GM18870 (cell line): ENCODE data around the gene BTNL9.
"Not testable (repeated sequence)": the region's sequence is repeated elsewhere in the genome, so short reads cannot be mapped to it uniquely, and the experiment has no call there.

Experiments used
- ATAC-seq: cut with Tn5 transposase; IDR thresholded peaks from one replicate; pipeline ENCODE4 v1.9.1; 2021; ENCODE audit warnings: moderate library complexity; ENCODE audit not compliant: unreplicated experiment

Gene BTNL9

GRCh38 chr5:181060231-181060590, 20.1 kb downstream of the BTNL9 start:
- ATAC-seq: no peak

- ATAC-seq: no peak
Measured at GRCh38 chr5:181060924-181061323, 20.9 kb downstream of the BTNL9 start.

DNA sequence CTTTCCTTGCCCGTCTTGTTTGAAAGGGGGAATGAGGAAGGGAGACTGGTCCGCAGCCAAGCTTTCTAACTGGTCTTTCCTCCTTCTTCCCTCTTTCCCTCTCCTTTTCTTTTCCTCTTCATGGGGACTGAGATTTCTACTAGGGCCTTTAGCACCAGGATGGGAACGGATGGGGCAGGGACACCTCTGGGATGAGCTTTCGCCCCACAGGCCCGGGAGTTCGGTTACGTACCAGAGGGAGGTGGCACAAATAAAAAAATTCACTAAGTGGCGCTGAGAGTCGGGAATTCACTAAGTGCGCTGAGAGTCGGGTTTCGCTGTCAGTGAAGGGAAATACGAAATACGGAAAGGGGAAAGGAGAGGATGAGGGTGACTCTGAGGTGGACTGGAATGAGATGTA, 21.6 kb downstream of the BTNL9 start:
- ATAC-seq: no peak

DNA sequence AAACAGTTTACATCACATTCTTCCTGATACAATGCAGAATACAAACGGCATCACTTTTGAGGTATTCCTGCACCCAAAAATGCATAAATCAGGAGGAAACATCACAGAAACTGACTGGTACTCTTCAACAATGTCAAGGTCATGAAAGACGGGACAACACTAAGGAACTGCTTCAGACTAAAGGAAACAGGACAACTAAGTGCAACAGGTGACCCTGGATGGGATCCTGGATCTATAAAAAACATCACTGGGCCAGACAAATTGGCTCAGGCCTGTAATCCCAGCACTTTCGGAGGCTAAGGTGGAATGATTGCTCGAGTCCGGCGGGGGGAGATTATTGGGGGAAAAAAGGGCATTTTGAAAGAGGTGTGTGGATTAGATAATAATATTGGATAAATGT, 22.6 kb downstream of the BTNL9 start:
- ATAC-seq: no peak

DNA sequence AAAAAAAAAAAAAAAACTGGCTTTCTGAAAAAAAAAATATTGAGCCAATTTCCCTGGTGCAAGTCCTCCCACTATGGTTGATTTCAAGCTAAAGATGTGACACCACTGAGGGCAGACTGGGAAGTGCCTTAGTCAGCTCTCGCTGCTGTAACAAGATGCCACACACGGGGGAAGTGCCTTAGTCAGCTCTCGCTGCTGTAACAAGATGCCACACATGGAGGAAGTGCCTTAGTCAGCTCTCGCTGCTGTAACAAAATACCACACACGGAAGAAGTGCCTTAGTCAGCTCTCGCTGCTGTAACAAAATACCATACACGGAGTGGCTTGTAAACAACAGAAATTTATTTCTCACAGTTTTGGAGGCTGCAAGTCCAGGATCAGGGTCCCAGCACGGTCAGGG, 23.4 kb downstream of the BTNL9 start:
- ATAC-seq: no peak

DNA sequence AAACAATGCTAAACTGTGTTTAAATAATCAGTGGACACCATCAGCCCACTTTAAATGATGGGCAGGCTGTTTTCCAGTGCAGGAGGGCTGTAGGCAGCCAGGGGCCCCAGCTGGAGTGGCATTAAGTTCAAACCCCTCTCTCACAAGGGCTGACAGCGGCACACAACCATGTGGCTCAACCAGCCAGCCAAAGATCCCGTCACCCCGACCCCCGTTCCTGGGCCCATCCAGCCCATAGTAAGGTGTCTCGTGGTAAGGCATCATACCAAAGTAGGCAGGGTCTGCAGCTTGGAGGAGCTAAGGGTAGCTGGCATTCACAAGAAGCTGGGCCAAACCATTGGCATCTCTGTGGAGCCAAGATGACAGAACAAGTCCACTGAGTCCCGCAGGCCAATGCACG, 24.9 kb downstream of the BTNL9 start:
- no peak for ATAC-seq

- ATAC-seq: no peak
Measured at GRCh38 chr5:181069767-181070491, 29.9 kb downstream of the BTNL9 start.

DNA sequence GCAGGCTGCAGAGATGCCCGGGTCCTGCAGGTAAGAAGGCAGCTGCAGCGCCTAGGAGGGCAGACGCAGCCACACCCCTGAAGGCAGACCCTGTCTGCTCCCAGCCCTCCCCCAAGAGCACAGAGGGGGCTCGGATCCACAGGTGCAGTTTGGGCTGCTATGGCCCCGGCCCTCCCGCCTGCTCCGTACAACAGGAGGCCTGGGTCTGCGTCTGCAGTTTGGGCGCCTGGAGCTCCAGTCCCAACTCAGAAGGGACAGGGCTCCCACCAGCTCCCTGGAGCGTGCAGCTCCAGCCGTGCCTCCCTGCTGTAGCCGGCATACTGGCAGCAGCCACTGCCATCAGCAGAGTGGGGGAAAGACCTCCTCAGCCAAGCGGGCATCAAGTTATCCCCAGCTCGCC, 30.5 kb downstream of the BTNL9 start:
- ATAC-seq: no peak

GRCh38 chr5:181071257-181071656, 31.2 kb downstream of the BTNL9 start:
- no peak for ATAC-seq

- ATAC-seq: no peak
Measured at GRCh38 chr5:181076920-181077319, 36.9 kb downstream of the BTNL9 start.

- ATAC-seq: no peak
Measured at GRCh38 chr5:181081989-181082388, 41.9 kb downstream of the BTNL9 start.

DNA sequence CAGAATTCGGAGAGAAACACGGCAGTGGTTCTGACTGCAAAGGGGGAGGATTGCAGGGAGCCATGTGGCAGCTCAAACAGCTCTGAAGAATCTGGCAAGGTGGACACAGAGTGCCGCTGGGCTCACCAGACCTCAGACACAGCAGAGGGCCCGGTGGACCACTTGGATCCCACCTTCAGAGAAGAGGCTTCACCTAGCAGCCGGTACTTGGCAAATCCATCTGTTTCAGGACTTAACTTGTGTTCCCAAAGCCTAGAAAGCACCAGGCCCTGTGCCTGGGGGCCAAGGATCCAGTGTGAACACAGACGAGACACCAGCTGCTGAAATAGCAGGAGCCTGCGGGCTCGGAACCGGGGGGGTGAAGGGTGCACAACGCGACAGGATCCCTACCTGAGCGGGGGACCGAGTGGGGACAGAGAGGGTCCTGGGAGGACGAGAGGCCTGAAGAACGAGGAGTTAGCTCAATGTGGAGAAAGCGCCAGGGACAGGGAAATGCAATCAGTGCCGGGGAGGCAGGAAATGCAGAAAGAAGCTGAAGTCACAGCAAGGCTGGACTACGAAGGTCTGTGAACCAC, 44.6 kb downstream of the BTNL9 start:
- no peak for ATAC-seq

GRCh38 chr5:181086026-181086883, 46.2 kb downstream of the BTNL9 start:
- ATAC-seq: no peak

DNA sequence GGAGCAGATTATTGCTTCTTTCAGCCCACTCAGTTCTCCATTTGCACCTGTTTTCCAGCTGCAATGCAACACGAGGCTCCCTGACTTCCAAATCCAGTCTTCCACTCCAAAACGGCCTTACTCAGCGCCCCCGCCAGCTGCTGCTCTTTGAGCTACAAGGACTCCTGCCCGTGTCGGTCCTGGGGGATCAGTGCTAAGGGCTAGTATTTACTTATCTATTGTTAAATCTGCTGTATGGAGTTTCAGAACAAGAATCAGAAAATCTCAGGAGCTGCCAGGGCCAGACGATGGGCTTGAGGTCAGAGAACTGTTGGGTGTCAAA, 46.8 kb downstream of the BTNL9 start:
- no peak for ATAC-seq

DNA sequence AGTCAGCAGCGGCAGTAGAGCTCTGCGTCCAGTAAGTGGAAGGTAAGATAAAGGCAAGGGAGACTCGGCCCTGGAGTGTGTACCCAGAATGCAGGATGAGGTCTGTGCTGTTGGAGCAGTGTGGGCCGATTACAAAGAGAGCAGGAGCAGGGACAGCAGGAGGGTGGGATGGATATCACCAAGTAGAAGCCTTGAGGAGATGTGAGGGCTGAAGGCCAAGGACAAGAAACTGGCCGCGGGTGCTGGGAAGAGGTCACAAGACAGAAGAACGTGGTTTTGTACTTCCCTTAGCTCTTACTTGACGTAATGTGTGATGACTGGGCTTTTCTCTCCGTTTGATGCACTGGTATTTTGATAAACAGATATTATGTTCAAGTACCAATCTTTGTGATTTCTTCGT, 47.2 kb downstream of the BTNL9 start:
- no peak for ATAC-seq

DNA sequence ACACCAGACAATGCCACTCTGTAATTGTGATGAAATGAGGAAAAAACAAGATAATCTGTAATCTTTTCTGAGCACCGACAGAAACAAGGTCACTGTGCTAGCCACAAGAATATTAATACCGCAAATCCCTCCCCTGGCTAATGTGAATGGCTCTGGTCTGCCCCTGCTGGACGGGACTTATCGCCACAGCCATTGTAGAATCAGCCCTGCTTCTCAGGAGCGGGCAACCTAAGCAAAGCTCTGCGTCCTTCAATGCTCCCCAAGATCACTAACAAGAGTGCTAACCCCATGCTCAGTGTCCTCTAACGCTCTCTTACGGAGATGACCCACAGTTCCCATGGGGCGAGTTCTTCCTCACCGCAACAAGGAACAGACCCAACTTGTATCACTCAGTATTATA, 48.2 kb downstream of the BTNL9 start:
- no peak for ATAC-seq

DNA sequence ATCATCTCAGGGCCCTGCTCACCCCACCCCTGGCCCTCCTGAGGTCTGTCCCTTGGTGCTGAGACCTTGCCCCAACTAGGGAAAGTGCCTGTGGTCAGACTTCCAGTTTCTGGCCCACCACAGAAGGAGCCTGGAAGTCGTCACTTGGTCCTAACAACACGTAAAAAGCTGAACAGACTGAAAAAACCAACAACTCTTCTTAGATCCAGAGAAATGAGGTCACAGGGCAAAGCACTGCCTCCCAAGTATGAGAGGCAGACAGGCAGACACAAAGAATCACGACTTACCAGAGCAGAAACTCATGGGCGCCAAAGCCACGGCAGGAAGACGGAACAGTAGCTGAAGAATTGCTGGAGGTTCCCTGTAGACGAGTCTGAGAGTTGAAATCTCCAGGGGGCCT, 52.4 kb downstream of the BTNL9 start:
- ATAC-seq: no peak

DNA sequence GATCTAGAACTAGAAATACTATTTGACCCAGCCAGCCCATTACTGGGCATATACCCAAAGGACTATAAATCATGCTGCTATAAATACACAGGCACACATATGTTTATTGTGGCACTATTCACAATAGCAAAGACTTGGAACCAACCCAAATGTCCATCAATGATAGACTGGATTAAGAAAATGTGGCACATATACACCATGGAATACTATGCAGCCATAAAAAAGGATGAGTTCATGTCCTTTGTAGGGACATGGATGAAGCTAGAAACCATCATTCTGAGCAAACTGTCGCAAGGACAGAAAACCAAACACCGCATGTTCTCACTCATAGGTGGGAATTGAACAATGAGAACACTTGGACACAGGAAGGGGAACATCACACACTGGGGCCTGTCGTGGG, 55.1 kb downstream of the BTNL9 start:
- not testable (repeated sequence) for ATAC-seq

- not testable (repeated sequence) for ATAC-seq
Measured at GRCh38 chr5:181096721-181097382, 56.8 kb downstream of the BTNL9 start.

DNA sequence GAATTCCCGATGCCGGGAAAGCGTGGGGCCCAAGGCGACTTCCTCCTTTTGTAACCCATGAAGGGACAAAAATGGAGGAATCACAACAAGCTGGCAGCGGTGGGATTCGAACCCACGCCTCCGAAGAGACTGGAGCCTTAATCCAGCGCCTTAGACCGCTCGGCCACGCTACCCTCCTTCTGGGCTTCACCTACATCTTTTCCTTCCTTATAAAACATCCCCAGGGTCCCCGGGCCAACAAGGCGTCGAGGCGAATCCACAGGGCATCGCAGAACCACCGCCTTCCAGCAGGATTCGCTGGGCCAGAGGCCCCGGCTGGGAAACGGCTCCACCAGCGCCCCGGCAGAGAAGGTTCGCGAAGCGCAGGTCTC, 57.3 kb downstream of the BTNL9 start:
- ATAC-seq: not testable (repeated sequence)

DNA sequence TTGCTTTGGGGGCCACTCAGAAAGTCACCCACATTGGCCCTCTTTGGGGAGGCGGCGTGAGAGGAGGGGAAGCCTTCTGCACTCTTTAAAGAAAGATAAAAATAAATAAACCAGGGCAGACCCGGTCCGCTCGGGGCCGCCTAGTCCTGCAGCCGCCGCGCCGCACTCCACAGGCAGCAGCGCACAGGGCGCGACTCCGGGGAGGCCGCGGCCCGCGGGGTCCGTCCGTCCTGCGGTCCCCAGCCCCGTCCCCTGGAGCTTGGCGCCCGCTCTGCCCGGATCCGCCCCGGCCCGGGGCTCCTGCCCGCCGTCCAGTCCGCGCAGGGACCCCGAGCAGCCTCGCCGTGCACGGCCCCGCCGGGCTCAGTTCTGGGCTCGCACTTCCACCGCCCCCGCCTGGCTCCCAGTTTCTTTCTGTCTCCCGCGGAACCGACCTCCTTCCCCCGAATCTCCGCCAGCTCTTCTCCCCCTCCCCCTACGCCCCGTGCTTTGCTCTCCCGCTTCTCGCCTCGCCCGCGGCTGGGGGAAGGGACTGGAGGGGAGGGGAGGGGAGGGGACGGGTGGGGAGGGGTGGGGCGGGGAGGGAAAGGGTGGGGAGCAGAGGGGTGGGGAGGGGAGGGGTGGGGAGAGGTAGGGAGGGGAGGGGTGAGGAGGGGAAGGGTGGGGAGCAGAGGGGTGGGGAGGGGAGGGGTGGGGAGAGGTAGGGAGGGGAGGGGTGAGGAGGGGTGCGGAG, 57.9 kb downstream of the BTNL9 start:
- not testable (repeated sequence) for ATAC-seq
